NCI-H510A (cell line): ENCODE measurements around the gene CACNA1D.
A peak's percentile ranks its signal among the peaks of the same experiment; 100 is the strongest.
"Not testable (repeated sequence)": the region's sequence is repeated elsewhere in the genome, so short reads cannot be mapped to it uniquely, and the experiment has no call there.

Source experiments
- DNase-seq: peaks from one replicate; lab custom pipeline; 2025; lab: John Stamatoyannopoulos, UW

The CACNA1D gene

DNA sequence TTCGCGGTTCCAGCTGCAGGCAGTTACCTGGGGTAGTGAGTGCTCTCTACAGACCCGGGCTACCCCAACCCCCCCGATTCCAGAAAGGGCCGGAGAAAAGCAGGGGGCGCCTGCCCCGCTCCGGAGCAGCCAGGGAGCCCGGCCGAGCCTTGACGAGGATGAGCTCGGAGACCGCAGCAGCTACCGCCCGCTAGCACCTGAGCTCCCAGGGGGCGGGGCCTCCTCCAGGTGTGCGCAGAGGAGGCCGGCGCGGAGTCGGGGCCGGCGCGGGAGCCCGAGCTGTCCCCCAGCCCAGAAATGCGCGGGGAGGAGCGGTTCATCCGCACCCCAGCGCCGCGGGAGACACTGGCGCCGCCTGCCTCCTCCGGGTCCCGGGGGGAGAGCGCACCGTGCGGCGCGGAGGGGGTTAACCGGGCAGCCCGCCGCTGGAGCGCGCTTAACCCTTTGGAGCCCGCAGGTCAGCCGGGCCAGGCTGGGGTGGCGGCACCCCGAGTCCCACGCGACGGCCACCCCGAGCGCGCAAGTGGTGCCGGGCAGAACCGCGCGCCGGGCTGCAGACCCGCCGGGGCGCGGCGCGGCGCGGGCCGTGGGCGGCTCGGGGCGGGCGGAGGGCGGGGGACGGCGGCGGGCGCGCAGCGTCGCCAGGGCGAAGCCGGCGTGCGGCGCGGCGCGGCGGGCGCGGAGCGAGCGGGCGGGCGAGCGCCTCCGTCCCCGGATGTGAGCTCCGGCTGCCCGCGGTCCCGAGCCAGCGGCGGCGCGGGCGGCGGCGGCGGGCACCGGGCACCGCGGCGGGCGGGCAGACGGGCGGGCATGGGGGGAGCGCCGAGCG, at the start of gene CACNA1D:
Gene CACNA1D (plus strand): TSS at position 649 of the 829 bp plus-strand sequence. CDS start 556 bp downstream, outside the sequence.
- DNase-seq, result peak; percentile 66

DNA sequence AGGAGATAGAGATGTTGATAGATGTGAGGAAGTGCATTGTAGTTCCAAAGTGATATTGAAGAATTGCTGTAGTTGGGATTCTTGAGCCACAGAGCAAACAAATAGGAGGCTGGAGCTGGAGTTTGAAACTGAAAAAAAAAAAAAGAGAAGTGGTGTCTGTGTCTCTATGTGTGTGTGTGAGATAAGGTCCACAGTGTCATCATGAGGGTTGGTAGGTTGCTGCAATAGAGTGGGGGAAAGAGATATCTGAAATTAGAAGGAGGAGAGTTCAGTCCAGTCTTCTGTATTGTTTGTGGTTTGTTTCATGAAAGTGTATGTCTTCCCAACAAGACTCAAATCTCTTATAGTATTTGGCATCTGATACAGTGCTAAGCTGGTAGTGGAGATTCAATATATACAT, 37.3 kb upstream of the CACNA1D start:
- no peak for DNase-seq

DNA sequence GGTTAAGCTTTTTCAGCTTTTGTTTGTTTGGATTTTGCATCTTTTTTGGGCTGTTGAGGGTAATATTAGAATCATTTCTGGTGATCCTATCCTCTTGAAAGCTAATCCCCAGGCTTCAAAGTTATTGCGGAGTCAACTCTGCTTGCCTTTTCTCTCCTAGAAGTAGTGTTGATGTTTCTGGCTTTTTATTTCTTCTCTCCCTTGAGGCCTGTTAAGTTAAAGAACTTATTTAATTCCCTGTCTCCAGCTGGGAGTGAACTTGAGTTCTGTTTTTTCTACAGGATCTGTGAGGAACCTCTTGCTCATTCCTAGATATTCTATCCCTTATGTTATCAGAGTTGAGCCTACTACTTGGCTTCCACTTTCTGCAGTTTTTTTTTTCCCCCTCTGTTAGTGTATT, 34.1 kb upstream of the CACNA1D start:
- no peak for DNase-seq

DNA sequence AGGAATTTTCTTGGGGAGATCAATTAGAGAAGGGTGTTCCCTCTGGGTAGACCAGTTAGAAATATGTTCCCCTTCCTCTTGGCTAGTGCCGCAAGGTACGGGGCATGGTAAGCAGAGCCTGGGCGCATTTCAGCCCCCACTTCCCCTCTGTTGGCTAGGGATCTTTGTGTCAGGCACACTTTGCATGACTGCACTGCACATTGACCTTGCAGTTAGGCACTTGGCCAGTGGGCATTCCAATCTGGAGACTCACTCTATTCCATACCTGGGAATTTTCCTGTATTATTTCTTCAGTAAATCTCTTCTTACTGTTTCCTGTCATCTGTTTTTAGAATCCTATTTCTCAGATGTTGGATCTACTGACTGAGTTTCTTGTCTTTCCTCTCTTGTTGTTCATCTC, 30.0 kb upstream of the CACNA1D start:
- DNase-seq, result no peak

DNA sequence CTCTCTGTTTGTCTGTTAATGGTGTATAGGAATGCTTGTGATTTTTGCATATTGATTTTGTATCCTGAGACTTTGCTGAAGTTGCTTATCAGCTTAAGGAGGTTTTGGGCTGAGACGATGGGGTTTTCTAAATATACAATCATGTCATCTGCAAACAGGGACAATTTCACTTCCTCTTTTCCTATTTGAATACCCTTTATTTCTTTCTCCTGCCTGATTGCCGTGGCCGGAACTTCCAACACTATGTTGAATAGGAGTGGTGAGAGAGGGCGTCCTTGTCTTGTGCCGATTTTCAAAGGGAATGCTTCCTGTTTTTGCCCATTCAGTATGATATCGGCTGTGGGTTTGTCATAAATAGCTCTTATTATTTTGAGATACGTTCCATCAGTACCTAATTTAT, 24.7 kb upstream of the CACNA1D start:
- not testable (repeated sequence) for DNase-seq

DNA sequence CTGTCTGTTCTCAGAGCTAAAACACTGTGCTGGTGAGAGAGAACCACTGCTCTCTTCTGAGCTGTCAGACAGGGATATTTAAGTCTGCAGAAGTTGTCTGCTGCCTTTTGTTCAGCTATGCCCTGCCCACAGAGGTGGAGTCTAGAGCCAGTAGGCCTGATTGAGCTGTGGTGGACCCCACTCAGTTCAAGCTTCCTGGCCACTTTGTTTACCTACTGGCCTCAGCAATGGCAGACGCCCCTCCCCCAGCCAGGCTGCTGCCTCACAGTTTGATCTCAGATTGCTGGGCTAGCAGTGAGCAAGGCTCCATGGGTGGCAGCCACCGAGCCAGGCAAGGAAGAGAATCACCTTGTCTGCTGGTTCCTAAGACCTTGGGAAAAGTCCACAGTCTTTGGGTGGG, 21.0 kb upstream of the CACNA1D start:
- DNase-seq, result no peak

DNA sequence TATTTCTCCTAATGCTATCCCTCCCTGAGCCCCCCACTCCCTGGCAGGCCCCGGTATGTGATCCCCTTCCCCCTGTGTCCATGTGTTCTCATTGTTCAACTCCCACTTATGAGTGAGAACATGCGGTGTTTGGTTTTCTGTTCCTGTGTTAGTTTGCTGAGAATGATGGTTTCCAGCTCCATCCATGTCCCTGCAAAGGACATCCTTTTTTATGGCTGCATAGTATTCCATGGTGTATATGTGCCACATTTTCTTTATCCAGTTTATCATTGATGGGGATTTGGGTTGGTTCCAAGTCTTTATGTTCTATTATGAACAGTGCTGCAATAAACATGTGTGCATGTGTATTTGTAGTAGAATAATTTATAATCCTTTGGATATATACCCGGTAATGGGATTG, 18.0 kb upstream of the CACNA1D start:
- not testable (repeated sequence) for DNase-seq

DNA sequence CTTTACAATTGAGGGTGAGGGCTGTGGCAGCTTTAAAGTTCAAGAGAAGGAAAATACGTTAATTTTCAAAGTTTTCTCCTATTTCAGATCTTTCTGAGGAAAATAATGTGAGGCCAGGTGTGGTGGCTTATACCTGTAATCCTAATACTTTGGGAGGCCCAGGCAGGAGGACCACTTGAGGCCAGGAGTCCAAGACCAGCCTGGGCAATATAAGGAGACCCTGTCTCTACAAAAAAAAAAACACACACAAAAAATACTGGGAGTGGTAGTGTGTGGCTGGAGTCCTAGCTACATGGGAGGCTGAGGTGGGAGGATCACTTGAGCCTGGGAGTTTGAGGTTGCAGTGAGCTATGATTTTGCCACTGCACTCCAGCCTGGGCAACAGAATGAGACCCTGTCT, 16.7 kb upstream of the CACNA1D start:
- DNase-seq, result not testable (repeated sequence)

DNA sequence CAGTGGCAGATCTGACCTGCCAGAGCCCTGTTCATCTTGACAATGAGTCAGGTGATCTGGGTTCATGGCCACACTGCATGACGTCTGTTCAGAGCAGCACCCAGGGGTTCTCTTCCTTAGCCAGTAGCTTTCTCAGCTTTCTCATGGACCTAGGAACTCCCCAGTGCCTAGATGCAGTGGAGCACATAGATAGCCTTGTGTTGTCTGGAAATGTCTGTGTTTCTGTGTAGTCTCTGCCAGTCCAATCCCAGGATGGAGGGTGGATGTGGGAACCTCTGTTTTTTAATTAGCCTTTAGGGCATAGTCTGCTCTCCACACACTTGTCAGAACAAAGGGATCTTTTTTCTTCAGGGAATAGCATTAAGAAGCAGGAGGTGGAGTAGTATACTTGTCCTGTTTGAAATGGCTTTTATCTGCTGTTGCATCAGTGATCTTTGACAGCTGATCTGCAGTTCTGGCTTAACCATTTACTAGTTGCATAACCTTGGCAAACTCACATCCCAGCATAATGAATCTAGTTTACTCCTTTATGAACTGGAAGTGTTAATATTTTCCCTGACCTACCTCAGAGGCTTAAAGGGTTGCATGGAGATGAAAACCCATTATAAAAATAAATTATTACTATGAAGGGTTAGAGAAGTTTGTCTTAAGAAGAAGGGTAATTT, 16.1 kb upstream of the CACNA1D start:
- no peak for DNase-seq

DNA sequence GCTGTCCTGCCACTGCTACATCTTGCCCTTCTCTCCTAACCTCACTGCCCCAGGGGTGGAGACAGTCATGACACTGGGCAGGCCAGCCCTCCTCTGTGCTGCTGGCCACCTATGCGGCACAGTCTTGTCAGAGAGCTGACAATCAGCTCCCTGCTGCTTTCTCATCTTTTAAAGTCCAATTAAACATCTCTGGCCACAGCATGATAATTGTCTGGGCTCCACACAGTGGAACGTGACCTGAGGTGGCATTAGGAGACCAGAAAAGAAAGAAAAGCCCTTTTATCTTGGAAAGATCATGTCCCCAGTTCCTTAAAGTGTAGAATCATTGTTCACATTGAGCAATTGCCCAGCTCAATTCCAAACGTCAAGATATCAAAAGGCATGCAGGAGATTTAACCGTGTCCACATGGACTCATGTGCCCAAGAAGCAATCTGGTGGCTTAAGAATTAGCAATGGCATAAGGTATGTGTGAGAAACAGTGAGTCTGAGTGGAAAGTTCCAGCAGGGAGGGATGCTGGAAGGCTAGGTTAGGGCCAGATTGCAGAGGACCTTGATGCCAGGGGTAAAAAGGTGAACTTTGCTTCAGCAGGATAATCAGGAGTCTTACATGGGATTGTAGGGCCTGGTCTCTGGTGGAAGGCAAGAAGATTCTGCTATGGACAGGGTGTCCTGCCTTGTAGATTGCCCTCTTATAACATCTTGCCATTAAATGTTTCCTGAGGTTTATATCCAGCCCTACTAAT, 15.3 kb upstream of the CACNA1D start:
- no peak for DNase-seq

DNA sequence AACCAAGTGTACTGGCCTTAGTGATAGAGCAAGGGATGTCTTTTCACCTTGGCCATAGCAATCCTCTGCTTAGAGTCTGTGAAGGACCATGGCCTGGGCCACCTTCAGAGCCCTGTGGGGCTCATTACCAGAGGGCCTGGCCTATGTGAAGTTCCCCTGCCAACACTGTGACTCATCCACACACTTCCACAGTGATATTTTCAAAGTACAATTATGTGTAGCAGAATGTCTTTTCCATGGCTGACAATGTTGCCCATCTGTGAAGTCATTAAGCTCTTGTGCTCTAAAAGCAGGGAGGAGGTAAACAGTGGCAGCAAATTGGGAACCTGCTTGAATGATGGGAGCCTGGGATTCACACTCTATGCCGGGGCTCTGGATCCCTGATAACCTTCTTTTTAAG, 12.2 kb upstream of the CACNA1D start:
- DNase-seq, result no peak

DNA sequence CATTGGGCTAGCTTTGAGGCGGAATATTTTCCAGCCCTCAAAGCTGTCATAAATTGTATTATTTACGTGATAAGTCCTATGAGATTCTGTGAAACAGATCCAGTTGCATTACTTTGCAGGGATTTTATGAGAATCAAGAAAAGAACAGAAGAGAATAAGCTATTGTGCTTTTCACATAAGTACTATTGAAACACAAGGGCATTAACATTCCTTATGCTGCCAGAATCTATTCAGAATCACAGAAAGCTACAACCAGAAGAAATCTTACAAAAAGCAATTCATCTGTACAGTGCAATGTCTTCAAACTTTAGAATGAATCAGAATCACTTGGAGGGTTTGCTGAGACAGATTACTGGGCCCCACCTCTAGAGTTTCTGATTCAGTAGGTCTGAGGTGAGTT, 10.6 kb upstream of the CACNA1D start:
- DNase-seq, result no peak

DNA sequence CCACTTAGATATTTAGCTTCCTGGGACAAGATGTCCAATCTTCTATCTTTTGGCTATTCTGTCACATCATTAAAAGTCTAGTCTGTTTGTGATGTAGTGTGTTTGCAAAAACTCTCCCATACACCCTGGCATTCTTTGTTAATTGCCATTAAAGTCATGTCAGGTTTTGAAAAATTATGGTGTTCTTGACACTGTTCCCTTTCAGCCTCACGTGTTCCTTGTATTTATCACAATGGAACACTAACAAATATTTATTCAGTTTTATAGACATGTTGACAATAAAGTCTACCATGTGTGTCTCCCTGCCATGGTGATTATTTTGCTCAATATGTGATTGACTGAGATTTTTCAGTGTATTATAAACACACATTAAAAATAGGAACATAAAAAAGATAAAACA, 9.4 kb upstream of the CACNA1D start:
- no peak for DNase-seq

DNA sequence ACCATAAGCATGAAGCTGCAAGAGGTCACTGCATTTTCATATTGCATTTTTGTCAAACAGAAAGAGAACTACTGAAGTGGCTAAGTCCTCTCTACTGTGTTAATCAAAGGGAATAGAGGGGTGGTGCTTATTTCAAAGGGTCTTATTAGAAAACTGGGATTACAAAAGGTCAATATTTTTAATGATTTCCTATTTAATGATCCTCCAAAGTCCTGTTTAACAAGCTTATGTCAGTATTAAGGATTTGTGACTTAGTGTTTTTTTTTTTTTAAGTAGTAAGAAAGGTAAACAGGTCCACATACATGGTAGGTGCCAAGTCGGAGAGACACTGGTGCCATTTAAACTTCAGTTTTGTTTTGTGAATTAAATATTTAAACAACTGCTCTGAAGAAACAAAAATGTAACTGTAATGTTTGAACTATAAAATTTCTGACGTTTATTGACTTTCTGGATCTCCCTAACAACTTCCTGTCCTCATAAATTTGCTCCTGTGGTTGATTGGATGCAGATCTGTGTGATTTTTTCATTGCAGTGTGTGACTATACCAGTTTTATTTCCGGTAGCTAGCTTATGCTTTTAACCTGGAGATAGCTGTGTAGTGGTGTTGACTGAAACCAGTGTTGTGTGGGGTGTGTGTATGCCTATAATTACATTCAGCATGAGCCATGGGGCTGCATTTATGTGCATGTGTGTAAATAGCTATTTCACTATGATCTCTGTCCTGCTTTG, 8.6 kb upstream of the CACNA1D start:
- no peak for DNase-seq

DNA sequence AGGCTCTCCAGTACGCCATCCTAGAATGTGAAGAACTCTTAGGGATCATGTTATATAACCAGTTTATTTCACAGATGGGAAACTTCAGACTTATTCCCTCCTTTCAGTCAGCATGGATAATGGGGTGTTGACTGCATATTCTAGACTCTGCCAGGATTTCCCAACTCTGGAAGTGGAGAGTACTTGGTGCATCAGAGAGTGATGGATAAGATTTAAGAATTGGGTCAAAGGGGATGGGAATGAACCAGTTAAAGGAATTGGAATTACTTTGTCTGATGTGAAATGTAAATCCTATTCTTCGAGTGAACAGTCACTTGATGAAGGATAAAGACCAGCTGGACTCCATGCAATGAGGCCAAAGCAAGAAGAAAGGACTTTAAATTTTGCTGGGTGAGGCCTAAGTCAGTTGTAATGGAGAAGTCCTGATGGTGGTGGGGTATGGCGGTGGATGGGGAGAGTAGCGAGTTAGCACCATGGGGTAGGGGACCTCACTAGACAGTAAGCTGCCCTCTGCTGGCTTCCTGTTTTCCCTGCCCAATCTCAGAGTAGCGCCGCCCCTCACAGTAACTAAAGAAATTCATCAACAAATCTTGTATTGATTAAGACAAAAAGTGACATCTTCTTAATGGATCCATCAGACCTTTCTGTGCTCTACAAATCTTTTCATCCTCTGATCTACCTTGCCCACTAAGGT, 7.3 kb upstream of the CACNA1D start:
- no peak for DNase-seq

DNA sequence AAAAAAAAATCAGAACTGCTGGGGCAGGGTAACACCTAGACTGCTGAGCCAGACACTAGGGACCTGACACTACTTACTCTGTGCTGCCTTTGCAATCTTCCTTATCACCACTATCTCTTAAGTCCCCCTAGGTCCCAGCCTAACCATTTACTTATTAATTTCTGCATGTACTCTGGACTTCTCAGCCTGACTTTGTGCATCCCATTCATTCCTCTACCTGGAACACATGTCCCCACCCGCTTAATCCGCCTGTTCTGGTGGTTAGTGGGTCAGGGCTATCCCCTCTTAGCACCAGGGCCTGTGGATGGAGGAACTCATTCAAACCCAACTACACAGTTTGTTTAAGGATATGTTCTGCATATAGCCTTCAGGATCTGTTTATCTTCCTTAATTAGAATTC, 5.0 kb upstream of the CACNA1D start:
- no peak for DNase-seq

DNA sequence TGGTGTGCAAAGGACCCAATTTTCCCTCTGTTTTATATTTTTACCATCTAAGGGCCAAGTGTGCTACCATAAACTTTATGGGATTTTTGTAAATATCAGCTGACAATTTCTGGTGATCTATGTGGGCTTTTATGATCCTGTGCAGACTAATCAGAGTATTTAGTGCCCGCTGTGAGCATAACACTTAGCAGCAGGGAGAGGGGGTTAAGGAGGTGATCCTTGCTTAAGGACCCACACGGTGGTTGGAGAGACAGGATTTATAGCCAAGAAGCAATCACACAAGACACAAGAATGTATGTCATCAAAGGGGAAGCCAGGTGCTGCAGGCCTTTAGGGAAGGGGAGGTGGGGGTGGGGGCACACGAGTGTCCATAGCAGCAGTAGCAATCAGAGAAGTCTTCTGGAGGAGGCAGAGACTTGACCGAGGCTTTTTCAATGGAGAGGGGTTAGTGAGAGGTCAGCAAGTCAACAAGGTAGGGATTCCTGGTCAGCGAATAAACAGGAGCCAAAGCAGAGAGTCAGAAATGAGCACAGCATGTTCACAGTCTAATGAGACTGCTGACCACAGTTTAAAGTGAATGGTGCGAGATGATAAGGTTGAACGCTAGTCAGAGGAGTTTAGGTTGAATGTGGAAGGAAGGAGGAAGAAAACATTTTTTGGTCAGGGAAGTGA, 4.5 kb upstream of the CACNA1D start:
- no peak for DNase-seq

DNA sequence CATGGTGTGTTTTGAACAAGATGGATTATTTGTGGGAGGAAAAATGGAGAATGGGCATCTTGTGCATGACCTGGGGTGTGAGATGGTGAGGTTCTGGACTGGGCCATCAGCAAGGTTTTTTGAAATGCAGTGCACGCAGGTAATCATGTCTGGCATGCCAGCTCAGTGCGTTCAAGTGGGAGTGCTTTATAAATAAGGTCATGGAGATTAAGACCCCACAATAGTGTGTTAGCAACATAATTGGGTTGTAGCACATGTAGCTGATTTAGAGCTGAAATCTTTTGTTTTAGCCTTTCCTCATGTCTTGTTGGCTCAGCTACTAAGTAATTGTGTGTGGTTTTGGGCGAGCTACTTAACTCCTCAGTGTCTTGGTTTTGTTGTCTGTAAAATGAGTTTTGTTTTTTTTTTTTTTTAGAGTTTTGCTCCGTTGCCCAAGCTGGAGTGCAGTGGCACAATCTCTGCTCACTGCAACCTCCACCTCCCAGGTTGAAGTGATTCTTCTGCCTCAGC, 3.9 kb upstream of the CACNA1D start:
- DNase-seq, result no peak

DNA sequence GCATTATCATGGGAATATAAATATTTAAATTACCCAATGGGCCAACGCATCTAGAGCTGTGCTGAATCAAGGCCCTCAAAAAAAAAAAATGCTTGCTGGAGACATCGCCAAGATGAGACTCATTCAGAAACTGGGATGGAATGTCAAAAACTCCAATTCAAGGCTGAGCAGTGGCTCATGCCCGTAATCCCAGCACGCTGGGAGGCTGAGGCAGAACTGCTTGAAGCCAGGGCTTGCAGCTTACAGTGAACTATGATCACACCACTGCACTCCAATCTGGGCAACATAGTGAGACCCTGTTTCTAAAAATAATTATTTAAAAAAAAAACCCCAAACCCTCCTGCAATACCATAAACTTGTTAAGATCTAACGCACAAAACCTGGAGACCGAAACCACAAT, 3.1 kb upstream of the CACNA1D start:
- no peak for DNase-seq

DNA sequence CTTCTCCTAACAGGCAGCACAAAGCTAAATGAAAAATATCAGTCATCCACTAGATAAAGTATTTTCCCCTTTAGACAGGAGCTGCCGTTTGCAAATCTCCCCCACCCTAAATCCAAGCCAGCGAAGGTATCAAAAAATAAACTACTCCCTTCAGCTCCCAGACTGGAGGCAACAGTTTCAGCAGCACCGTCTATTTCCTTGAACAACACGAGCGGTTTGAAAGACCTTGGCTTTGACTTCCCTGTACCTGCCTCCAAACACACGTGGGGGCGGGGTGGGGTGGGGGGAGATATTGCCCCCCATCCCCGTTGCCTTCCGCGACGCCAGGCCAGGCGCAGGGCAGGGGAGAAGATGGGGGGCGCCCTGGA, 832 bp upstream of the CACNA1D start:
- no peak for DNase-seq

DNA sequence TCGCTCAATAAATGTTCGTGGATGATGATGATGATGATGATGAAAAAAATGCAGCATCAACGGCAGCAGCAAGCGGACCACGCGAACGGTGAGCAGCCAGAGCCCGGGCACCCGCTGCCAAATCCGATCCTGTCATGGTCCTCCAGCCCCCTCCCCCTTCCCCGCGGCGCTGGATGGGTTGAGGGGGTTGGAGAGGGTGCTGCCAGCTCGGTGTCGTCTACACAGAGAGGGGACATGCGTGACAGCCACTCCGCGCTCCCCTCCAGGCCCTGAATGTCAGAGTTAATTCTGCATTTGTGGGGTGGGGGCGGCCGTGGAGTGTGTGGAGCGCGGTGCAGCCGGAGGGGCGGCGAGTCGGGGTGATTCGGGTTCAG, 722 bp downstream of the CACNA1D start:
- DNase-seq, result no peak
